ENCODE results near the gene TNFRSF13B. TPM values are rescaled to one million over a fixed set of nuclear protein-coding genes. Genes with fewer than 3 reads are reported as not detected.

Gene TNFRSF13B
- total and polyA plus RNA-seq, 8 donors = 0.25 to 1.8 (median 1.1) TPM; not detected in 4

- Histone ChIP-seq H3K36me3 (no peaks in the 10 kb centered on the region), H3K27ac (no peak overlapping the region), H3K4me3 (no peak overlapping the region), H3K4me1 (no peaks in the 10 kb centered on the region), H3K9me3 (no peaks in the 10 kb centered on the region), H3K27me3 (no peaks in the 10 kb centered on the region)
- no peak for DNase-seq
- WGBS, 5 donors = 94 to 100% (median 98%) methylated on average over 1 to 7 of the region's 7 CpGs
- intact Hi-C loops (cut with DNase I; ENCODE audit: low total_unique reads) = no loop called here
- TF ChIP-seq EP300 (IDR thresholded peaks at IDR 0.05) (no peak), POLR2A (IDR thresholded peaks at IDR 0.05) (no peak), POLR2AphosphoS5 (IDR thresholded peaks at IDR 0.05) (no peak)
- TF ChIP-seq, protein P1, sequence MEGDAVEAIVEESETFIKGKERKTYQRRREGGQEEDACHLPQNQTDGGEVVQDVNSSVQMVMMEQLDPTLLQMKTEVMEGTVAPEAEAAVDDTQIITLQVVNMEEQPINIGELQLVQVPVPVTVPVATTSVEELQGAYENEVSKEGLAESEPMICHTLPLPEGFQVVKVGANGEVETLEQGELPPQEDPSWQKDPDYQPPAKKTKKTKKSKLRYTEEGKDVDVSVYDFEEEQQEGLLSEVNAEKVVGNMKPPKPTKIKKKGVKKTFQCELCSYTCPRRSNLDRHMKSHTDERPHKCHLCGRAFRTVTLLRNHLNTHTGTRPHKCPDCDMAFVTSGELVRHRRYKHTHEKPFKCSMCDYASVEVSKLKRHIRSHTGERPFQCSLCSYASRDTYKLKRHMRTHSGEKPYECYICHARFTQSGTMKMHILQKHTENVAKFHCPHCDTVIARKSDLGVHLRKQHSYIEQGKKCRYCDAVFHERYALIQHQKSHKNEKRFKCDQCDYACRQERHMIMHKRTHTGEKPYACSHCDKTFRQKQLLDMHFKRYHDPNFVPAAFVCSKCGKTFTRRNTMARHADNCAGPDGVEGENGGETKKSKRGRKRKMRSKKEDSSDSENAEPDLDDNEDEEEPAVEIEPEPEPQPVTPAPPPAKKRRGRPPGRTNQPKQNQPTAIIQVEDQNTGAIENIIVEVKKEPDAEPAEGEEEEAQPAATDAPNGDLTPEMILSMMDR (IDR thresholded peaks at IDR 0.05) = no peak
These were observed 45.8 kb downstream of the TNFRSF13B start for GRCh38 chr17:16926061-16926511.

- TF ChIP-seq POLR2AphosphoS5 (IDR thresholded peaks at IDR 0.05) (no peak), EP300 (IDR thresholded peaks at IDR 0.05) (no peak), POLR2A (IDR thresholded peaks at IDR 0.05) (no peak)
- TF ChIP-seq, protein P1 (IDR thresholded peaks at IDR 0.05) = no peak
- DNase-seq = no peak
- intact Hi-C loops (cut with DNase I; ENCODE audit: low total_unique reads) = no loop called here
- Histone ChIP-seq H3K36me3 (no peaks in the 10 kb centered on the region), H3K9me3 (no peaks in the 10 kb centered on the region), H3K4me1 (no peaks in the 10 kb centered on the region), H3K27me3 (no peaks in the 10 kb centered on the region), H3K4me3 (no peak overlapping the region), H3K27ac (no peak overlapping the region)
- WGBS, 5 donors = 89 to 94% (median 94%) methylated on average over 12 to 15 of the region's 15 CpGs
These were observed 46.4 kb downstream of the TNFRSF13B start for GRCh38 chr17:16925461-16926060.

- Histone ChIP-seq H3K27ac (no peak overlapping the region), H3K27me3 (no peaks in the 10 kb centered on the region), H3K4me3 (no peak overlapping the region), H3K36me3 (no peaks in the 10 kb centered on the region), H3K9me3 (no peaks in the 10 kb centered on the region), H3K4me1 (no peaks in the 10 kb centered on the region)
- intact Hi-C loops (cut with DNase I; ENCODE audit: low total_unique reads) = no loop called here
- no peak for DNase-seq
- TF ChIP-seq POLR2A (IDR thresholded peaks at IDR 0.05) (no peak), EP300 (IDR thresholded peaks at IDR 0.05) (no peak), POLR2AphosphoS5 (IDR thresholded peaks at IDR 0.05) (no peak)
- TF ChIP-seq, protein P1 (IDR thresholded peaks at IDR 0.05) = no peak
- 75 to 96% (median 92%) methylated on average over 6 to 10 of the region's 10 CpGs for WGBS, 5 donors
These were observed 47.0 kb downstream of the TNFRSF13B start for GRCh38 chr17:16924696-16925440.

DNA sequence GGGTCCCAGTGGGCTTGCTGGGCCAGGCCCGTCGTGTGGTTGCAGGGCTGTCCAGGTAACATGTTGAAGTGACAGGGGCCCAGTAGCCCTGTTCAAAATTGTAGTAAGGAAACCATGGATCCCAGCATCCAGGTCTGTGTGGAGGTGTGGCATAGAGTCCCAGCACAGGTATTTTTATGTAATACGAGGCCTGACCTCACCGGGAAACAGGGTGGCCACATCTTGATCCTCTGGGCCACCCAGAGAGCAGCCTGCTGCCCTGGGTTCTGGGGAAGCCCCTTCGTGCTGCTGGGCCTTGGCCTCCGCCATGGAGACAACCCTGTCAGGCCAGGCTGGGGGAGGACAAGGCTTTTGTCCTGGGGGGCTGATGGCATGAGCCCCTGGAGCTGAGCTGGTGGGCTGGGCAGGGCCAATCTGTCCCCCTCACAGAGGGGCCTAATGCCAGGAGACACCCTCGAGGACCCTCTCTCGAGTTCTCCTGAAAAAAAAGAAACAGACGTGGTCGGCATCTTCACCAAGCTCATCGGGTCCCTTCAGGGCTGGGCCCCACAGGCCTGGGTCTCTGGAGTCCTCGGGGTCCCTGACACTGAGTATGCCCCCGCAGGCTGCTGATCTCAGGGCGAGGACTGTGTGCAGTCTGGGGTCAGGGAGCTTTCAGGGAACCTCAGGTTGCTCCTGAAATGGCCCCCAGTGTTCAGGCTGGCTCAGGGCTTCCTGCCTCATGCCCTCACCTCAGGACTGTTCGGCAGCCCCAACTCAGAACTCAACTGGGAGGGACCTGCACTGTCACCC lies 47.8 kb downstream of the TNFRSF13B start:
- peak in 1 of 2 donors; percentile 15 for DNase-seq

More for the DNA sequence above, 47.8 kb downstream of the TNFRSF13B start:
- Histone ChIP-seq H3K9me3 (no peaks in the 10 kb centered on the region), H3K27me3 (no peaks in the 10 kb centered on the region), H3K36me3 (no peaks in the 10 kb centered on the region), H3K4me1 (no peaks in the 10 kb centered on the region), H3K4me3 (no peak overlapping the region), H3K27ac (no peak overlapping the region)
- intact Hi-C loops (cut with DNase I; ENCODE audit: low total_unique reads) = no loop called here
- TF ChIP-seq POLR2A (IDR thresholded peaks at IDR 0.05) = no peak
- TF ChIP-seq POLR2AphosphoS5 (IDR thresholded peaks at IDR 0.05) = no peak
- TF ChIP-seq, protein P1 (IDR thresholded peaks at IDR 0.05) = no peak
- TF ChIP-seq EP300 (IDR thresholded peaks at IDR 0.05) = no peak
- WGBS, 5 donors = 86 to 95% (median 89%) methylated on average over 10 to 15 of the region's 15 CpGs

Measured in stomach (tissue), 9 donors.